ENCODE measurements around the gene ALKBH6.

Gene ALKBH6

GRCh38 chr19:36049080-36049698 is 35.2 kb upstream of the ALKBH6 start:
- no peak overlapping the region for H3K27ac ChIP-seq (ENCODE audit: low read length)
- no peaks in the 10 kb centered on the region for H3K27me3 ChIP-seq (ENCODE audit: insufficient read depth, low read length, poor library complexity)
- H4K20me1 ChIP-seq (ENCODE audit: insufficient read depth, low read length) = no peaks in the 10 kb centered on the region
- H3K79me2 ChIP-seq (ENCODE audit: insufficient read depth, low read length) = peaks cover 25% of the 10 kb centered on the region
- no peak overlapping the region for H3K4me2 ChIP-seq (ENCODE audit: insufficient read depth, low read length)
- H2AFZ ChIP-seq (ENCODE audit: low read depth, low read length) = no peak overlapping the region
- no peak for ATAC-seq (ENCODE audit: insufficient read depth, low read depth)
- no peak for TF ChIP-seq EZH2 (IDR thresholded peaks at IDR 0.05; ENCODE audit: borderline replicate concordance, low read depth, low read length, severe bottlenecking)
- TF ChIP-seq, protein P1, sequence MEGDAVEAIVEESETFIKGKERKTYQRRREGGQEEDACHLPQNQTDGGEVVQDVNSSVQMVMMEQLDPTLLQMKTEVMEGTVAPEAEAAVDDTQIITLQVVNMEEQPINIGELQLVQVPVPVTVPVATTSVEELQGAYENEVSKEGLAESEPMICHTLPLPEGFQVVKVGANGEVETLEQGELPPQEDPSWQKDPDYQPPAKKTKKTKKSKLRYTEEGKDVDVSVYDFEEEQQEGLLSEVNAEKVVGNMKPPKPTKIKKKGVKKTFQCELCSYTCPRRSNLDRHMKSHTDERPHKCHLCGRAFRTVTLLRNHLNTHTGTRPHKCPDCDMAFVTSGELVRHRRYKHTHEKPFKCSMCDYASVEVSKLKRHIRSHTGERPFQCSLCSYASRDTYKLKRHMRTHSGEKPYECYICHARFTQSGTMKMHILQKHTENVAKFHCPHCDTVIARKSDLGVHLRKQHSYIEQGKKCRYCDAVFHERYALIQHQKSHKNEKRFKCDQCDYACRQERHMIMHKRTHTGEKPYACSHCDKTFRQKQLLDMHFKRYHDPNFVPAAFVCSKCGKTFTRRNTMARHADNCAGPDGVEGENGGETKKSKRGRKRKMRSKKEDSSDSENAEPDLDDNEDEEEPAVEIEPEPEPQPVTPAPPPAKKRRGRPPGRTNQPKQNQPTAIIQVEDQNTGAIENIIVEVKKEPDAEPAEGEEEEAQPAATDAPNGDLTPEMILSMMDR (IDR thresholded peaks at IDR 0.05; ENCODE audit: borderline replicate concordance, extremely low read depth, low read length, poor library complexity, severe bottlenecking) = no peak
- H3K9me3 ChIP-seq (ENCODE audit: insufficient read depth, low read length, severe bottlenecking) = no peaks in the 10 kb centered on the region
- H3K4me1 ChIP-seq (ENCODE audit: insufficient read depth, low read length) = peaks cover 13% of the 10 kb centered on the region
- H3K36me3 ChIP-seq (ENCODE audit: insufficient read depth, low read length) = peaks cover 4% of the 10 kb centered on the region; the same call in 1 of the 2 replicates
- no peak overlapping the region for H3K4me3 ChIP-seq (ENCODE audit: low read depth in 1 of 2, low read length in 2 of 2)
- no peak overlapping the region for H3K9ac ChIP-seq (ENCODE audit: low read depth, low read length)
- DNase-seq = no peak

DNA sequence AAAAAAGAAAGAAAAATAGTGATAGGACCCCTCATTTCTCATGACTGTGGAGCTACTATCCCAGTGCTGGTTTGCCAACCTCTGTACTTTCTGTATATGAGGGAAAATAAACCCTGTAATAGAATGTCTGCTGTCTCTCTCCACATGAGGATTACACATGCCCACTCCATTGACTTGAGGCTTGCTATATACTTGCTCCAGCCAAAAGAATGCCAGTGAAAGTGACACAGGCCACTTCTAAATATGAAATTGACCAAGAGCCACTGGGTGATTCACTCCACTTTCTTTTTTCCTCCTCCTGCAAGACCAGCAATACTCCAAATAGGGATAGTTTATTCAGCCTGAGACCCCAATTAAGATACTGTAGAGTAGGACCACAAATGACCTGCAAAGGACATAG is 33.8 kb upstream of the ALKBH6 start:
- no peak for ATAC-seq (ENCODE audit: insufficient read depth, low read depth)
- no peak for DNase-seq
- no peak for TF ChIP-seq EZH2 (IDR thresholded peaks at IDR 0.05; ENCODE audit: borderline replicate concordance, low read depth, low read length, severe bottlenecking)
- TF ChIP-seq, protein P1 (IDR thresholded peaks at IDR 0.05; ENCODE audit: borderline replicate concordance, extremely low read depth, low read length, poor library complexity, severe bottlenecking) = no peak
- no peak overlapping the region for H3K9ac ChIP-seq (ENCODE audit: low read depth, low read length)
- no peak overlapping the region for H2AFZ ChIP-seq (ENCODE audit: low read depth, low read length)
- H3K4me1 ChIP-seq (ENCODE audit: insufficient read depth, low read length) = peaks cover 7% of the 10 kb centered on the region
- H3K4me3 ChIP-seq (ENCODE audit: low read depth in 1 of 2, low read length in 2 of 2) = no peak overlapping the region
- H3K79me2 ChIP-seq (ENCODE audit: insufficient read depth, low read length) = peaks cover 23% of the 10 kb centered on the region
- H3K36me3 ChIP-seq (ENCODE audit: insufficient read depth, low read length) = peaks cover 4% of the 10 kb centered on the region; the same call in 1 of the 2 replicates
- H3K4me2 ChIP-seq (ENCODE audit: insufficient read depth, low read length) = no peak overlapping the region
- no peaks in the 10 kb centered on the region for H4K20me1 ChIP-seq (ENCODE audit: insufficient read depth, low read length)
- H3K9me3 ChIP-seq (ENCODE audit: insufficient read depth, low read length, severe bottlenecking) = no peaks in the 10 kb centered on the region
- no peaks in the 10 kb centered on the region for H3K27me3 ChIP-seq (ENCODE audit: insufficient read depth, low read length, poor library complexity)
- H3K27ac ChIP-seq (ENCODE audit: low read length) = no peak overlapping the region

- DNase-seq (no peak), ATAC-seq (ENCODE audit: insufficient read depth, low read depth) (no peak)
- no peak overlapping the region for H3K4me3 ChIP-seq (ENCODE audit: low read depth in 1 of 2, low read length in 2 of 2)
- H3K27ac ChIP-seq (ENCODE audit: low read length) = no peak overlapping the region
- H3K9me3 ChIP-seq (ENCODE audit: insufficient read depth, low read length, severe bottlenecking) = no peaks in the 10 kb centered on the region
- no peaks in the 10 kb centered on the region for H4K20me1 ChIP-seq (ENCODE audit: insufficient read depth, low read length)
- H3K79me2 ChIP-seq (ENCODE audit: insufficient read depth, low read length) = peaks cover 13% of the 10 kb centered on the region; the same call in 1 of the 2 replicates
- H3K4me2 ChIP-seq (ENCODE audit: insufficient read depth, low read length) = no peak overlapping the region
- no peak overlapping the region for H2AFZ ChIP-seq (ENCODE audit: low read depth, low read length)
- no peak overlapping the region for H3K9ac ChIP-seq (ENCODE audit: low read depth, low read length)
- TF ChIP-seq, protein P1 (IDR thresholded peaks at IDR 0.05; ENCODE audit: borderline replicate concordance, extremely low read depth, low read length, poor library complexity, severe bottlenecking) = no peak
- no peak for TF ChIP-seq EZH2 (IDR thresholded peaks at IDR 0.05; ENCODE audit: borderline replicate concordance, low read depth, low read length, severe bottlenecking)
- H3K36me3 ChIP-seq (ENCODE audit: insufficient read depth, low read length) = peaks cover 4% of the 10 kb centered on the region; the same call in 1 of the 2 replicates
- no peaks in the 10 kb centered on the region for H3K4me1 ChIP-seq (ENCODE audit: insufficient read depth, low read length)
- no peaks in the 10 kb centered on the region for H3K27me3 ChIP-seq (ENCODE audit: insufficient read depth, low read length, poor library complexity)
Observed at GRCh38 chr19:36046443-36047050, 32.5 kb upstream of the ALKBH6 start.
